GM18502 (cell line): ENCODE measurements around the gene UBAC2.

Source experiments
- ATAC-seq: cut with Tn5 transposase; IDR thresholded peaks from one replicate; pipeline ENCODE4 v1.9.1; 2021; ENCODE audit warnings: mild to moderate bottlenecking; ENCODE audit not compliant: unreplicated experiment, poor library complexity

UBAC2 gene

DNA sequence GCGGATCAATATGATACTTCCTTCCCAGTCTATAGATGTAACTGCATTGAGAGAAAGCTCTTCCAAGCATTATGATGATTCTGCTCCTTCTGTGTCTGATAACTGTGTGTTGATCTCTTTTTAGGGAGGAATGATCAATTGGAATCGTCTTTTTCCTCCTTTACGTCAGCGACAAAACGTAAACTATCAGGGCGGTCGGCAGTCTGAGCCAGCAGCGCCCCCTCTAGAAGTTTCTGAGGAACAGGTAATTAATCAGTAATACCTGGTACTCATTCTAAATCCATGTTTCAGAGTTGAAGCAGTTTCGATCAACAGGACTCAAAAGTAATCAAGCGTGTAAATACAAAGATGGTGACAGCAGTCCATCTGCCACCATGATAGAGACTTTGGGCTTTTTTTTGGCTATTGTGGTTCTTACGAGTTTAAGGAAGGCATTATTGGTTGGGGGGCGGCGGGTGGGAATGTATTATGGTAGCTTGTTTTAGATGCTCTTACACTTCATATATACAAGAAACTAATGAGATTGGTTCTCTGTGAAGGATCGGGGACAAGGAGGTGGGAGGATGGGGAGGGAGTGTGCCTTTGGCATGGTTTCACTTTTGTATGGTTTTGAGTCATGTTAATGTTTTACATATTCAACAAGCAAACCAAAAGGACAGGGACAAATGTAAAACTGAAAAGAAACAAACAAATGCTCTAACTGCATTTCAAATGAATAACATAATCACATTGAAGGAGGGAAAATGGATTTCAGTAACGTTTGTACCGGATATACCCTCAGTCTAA, 167.2 kb downstream of the UBAC2 start:
- no peak for ATAC-seq

DNA sequence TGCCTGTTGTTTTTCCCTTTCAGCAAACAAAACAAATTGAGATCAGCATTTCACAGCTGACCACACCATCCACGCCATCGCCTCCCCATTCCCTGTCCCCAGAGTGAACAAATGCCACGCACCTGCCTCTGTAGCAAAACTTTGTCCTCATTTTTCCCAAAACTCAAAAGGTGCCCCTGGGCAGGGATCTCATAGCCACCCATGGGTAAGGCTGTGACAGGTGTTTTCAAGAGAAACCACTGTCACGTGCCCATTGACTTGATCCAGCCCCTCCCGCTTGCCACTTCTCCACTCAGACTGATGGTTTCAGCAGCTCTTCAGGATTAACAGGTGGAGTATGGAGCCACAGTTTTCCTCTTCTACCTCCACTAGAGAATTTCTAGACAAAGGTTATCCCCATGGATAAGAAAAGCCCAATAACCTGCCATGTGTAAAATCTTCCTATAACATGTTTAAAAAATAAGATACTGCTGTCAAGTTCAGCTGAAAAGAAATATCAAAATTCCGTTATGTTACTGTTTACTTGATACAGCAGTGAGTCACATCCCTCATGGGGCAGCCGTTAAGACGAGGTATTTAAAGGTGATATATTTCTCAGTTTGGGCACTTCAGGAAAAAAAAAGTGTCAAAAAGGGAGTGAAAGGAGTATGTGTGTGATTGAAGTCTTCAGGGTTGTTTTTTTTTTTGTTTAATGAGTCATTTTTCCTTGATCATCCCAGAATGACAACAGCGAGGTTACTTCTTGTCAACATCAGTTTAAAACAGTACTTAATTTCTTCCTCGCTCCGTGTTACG, 170.0 kb downstream of the UBAC2 start:
- ATAC-seq, result no peak

DNA sequence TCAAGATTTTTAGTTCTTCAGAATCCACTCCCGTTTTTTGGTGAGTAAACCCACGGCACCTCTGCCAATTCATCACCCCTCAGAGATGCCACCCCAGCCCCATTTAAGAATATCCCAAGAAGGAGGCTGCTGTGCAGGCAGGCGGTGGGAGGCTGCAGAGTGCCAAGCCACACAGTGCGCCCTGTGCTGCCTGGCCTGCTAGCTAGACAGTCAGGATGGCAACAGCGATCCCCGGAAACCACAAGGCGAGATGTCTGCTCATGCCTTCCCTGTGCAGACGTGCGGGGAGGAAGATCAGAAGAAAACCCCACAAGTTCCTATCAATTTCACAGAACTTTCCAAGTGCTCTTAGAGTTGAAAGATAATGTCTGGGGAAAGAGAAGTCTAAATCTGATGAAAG, 171.3 kb downstream of the UBAC2 start:
- no peak for ATAC-seq

DNA sequence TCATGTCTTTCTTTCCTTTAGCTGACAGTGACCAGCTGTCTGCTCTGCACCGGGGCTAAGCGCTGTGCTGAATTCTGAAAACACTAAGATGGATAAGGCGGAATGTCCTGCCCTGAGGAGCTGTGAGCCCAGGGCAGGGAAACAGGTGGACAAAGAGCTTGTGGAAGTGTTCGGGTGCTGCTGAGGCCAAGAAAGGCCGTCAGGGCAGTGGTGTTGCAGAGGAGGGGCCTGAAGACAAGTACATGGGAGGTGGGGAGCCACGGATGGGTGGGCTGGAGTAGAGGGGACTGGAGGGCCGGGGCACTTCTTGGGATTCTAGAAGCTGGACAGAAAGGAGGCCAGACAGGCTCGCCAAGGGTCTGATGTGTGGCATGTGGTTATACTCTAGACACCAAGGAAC, 172.8 kb downstream of the UBAC2 start:
- no peak for ATAC-seq

DNA sequence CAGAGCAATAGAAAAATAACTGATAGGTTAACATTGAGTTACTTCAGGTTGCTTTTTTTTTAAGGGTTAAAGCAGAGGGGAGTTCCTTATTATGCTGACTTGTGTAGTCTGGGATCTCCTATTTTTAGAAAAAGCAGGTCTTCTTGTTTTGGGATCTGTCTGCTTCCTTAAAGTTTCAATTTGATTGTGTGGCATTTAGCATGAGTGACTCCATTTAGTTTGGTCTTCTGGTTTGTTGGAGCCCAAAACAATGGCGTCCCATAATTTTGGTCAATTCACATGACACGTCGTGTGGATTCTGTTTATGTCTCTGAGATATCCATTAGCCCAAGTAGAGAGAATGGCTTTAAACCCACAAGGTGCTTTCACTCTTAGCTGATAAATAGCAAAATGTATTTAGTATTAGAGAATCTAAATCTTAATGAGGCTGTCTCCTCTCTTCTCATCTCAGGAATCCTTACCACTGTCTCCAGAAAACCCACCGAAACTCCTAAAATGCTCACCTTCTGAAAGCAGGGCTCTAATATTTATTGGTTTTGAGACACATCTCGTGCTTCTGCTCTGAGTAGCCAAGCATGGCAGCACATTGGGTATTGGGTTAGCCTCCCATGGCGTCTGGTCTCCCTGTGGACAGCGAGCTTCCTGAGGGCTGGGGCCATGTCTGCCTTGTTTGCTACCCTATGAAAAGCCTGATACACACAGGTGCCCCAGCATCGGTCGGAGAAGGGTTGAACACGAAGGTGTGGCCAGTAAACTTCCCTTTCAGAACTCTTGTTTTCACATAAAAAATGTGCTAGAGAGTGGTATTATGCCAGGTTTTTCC, 173.7 kb downstream of the UBAC2 start:
- ATAC-seq, result peak; percentile 49

DNA sequence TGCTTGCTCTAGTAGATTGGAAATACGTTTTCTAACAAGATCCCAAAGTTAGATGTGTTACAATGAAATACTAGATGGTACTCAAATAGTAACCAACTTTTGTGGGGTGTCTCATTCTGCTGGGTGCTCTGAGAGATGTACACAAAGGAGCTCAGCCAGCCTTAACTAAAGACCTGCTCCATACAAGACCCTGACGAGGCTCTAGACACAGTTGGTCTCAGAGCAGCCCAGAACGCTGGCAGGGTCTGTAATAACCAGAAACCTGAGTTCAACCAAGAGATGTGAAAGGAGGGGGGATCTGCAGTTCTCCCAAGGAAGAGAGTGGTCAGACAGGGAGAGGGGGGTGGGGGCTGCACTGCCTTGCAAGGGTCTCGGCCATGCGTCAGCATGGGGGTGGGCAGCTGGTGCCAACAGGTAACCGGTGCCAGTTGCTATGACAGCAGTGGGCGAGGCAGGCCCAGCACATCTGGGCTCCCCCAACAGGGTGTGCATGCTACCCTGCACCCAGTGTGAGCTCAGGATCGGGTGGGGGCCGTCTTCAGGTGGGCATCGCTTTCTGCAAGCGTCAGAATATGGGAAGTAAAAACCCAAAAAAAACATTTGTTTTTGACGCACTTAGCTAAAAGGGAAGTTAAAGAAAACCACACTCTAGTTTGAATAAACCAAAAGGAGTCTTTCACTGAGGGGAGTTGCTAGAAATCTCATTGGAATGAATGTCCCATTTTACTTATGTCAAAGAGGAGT, 174.5 kb downstream of the UBAC2 start:
- ATAC-seq, result peak; percentile 57

DNA sequence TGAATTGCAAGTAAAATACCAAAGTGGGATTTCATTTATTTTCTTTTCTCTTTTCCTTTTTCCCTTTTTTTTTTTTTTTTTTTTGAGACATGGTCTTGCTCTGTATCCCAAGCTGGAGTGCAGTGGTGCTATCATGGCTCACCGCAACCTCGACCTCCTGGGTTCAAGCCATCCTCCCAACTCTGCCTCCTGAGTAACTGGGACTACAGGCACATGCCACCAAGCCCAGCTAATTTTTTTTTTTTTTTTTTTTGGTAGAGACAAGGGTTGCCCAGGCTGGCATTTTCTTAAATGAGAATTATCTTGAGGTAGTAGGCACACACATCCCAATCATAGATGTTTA, 175.1 kb downstream of the UBAC2 start:
- no peak for ATAC-seq

DNA sequence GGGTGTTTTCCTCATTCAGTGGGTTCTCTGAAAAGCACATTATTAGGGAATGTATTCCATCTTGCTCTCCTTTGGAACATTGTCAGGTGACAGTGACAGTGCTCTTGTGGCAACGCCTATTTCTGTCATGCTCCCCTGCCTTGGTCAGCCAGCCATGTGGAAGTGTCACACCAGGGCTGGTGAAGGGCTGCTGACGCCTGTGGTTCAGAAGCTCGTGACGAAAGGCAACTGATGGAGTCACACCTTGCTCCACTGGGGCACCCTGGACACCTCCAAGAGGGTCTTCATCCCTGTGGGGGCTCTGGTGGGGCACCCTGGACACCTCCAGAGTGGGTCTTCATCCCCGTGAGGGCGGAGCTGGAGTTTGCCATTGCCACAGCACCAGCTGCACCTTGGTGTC, 175.5 kb downstream of the UBAC2 start:
- ATAC-seq, result peak; percentile 52

DNA sequence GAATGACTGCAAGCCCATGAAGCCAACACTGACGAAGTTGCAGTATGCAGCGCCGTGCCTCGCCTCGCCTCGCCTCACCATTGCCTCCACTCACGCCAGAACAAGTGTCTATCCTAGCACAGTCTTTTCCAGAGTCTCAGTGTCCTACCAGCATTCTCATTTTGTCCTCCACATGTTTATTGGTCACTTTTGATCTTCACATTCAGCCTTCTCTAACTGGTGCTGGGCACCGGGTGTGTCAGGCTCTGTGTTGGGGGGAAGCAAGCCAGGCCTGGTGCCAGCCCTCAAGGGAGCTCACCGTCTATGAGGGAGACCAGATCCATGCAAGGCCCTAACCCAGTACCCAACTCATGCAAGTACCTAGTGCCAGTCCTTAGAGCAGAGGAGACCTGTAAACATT, 176.3 kb downstream of the UBAC2 start:
- ATAC-seq, result no peak

DNA sequence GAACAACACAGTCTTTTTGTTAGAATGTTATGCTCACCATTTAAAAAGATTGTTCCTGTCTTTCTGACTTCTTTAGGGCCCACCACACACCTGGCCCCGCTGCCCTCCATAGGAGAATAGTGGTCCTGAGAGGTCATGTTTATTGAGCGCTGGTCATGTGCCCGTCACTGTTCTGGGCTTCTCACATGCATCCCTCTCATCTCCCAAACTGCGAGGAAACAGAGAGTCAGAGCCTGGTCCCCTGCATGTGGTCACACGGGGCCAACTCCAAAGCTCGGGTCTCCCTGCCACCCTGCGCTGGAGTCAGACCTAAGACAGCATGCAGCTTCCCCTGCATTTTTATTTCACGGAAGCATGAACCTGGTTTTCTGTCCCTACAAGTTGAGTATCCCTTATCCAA, 177.0 kb downstream of the UBAC2 start:
- no peak for ATAC-seq

DNA sequence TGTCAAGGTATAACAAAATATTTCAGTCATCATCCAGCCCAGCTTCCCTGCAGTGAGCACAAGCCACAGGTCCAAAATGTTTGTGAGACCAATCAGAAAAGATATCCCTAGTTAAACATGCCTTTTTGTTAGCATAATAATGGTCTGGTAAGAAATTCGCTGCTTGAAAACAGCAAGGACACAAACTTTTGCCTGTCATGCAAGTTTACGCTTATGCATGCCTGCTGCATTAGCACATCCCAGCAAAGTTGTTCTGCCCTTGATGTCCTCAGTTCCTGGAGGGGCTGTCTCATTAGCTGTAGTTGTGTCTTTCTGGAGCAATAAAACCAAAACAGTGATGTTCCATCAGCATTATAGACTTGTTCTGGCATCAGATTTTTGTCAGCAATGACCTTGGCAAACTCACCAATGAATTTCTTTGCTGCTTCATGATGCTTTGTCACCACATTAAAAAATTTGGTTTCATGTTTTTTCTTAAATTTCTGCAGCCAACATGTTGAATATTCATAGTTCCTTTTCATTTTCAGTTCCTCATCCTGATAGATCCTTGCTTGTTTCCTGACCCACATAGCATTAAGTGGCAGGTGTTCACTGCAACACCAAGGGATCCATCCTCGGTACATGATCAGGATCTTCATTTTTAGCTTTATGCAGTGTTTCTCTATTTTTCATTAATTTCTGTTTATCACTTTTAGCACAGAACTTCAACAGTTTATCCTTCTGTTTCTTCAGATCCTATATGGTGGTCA, 178.5 kb downstream of the UBAC2 start:
- ATAC-seq, result no peak

DNA sequence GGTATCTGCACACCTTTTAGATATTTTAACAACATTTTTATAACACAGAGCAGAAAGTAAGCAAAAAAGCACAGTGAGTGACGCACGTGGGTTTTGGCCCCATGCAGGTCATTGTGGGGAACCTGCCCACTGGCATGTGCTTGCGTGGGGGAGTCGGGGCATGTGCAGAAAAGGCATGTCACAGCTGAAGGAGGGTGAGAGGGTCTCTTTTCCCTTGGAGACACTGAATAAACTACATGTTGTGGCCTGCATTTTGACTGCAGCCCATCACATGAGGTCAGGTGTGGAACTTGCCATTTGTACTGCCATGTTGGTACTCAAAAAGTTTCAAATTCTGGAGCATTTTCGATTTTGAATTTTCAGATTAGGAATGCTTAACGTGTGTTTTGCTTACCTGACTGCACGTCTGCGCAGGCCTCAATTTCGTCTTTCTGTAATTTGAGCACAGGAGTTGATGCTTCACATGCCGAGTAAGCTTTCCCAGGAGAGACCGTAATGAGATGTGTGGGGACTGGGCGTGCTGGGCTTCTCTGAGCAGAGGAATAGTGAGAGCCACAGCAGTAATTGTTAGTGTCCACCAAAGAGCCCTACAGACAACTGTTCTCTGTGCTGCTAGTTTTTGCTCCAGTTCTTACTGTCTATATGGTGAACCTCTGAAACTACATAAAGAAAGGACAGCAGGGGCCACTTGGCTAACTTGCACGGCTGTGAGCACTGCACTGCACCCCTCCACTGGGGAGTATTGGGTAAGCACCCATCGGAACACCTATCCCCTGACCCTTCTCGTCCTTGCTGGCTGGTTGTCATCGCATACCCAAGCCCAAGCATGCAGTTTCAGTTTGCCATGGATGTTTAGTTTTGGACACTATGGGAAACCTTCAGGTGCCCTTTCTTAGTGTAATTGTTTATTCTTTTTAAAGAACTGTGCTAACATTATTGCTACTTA, 179.5 kb downstream of the UBAC2 start:
- no peak for ATAC-seq

DNA sequence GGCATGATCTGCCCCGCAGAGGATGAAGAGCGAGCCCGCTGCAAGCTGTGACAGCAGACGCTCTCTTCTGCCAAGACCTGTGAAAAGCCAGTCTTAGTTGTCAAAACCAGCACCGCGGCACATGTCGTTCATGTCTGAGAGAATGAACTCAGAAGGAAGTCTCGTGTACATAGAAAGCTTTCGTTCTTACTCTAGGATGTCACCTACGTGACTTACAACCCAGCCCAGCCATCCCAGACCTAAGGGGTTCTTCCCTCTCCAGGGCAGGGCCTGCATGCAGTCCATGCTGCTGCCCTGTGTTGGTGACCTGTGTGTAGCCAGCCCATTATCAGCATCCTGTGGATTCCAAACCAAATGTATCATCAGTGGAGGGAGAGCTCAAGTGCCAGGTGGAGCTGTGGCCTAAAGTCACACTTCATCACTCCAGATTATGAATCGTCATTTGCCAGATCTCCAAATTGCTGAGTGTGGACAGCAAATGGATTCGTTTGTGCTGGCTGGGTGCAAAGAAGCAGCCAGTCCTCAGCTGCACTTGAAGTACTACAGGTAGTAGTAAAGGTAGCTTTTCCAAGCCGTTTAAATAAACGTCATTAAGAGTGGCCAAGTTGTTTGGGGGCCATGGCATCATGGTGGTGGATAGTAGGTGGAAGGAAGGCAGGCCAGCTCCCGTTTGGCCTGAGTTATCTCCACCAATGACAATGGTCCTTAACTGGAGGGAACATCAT, 180.4 kb downstream of the UBAC2 start:
- peak; percentile 80 for ATAC-seq

DNA sequence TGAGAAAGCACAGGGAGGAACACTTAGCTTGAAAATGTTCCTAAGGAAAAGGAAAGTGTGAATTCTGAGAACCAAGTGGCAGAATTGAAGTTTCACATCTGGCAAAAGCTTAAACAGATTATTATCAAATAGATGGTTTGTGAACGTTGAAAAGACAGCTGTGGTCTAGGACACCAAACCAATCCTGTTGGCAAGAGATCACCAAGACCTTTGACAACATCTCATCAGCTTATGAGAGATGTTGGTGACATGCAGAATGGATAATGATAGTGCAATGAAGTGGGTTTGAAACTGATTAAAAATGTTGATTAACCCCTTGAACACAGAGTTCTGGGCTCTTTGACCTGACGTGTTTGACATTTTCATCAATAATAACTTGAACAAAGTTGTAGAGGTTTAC, 181.1 kb downstream of the UBAC2 start:
- no peak for ATAC-seq

DNA sequence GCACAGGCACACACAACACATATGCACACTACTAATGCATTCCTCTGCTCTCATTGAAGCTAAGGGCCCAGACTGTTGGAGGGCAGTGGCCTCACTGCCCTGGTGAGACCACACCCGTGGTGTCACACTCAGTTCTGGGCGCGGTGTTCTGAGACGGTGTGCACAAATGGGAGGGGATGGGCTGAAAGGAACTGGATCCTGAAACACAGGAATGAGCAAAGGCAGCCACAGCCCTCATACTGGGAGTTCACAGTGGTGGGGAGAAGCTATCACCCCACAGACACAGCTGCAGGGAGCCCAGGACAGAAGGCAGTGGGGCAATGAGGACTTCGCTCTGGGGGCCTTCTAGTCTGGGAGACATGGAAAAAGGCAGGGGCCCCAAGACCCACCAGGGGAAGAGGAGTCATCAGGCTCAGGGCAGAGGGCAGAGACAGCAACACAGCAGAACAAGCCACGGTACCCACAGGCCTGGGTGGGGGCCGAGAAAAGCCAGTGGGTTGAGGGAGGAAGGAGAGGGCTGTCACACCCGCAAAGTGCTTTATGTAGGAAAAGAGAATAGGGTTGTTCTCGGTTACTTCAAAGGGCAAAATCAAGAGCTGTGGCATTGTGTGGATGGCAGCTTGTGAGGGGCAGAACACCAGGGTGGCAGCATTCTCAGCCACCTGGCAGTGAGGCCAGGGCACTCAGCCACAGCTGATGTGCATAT, 181.9 kb downstream of the UBAC2 start:
- no peak for ATAC-seq

DNA sequence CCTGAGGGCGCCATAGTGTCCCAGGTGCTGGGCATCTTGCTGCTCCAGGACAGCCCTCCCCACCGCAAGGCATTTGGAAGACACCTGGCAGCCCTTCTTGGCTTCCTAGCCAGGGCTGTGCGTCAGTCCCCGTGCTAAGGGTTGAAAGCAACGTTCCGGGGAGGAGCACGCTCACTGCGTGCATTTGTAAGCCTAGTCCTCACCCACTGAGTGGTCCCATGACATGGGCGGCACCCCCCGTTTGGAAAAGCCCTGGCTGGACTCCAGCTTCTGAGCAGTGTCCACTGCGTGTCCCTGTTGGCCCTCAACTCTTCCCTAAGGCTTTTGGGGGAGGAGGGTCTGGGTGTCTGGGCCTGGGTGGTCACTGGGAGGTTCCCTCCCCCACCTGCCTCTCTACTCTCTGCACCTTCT, 182.9 kb downstream of the UBAC2 start:
- no peak for ATAC-seq

DNA sequence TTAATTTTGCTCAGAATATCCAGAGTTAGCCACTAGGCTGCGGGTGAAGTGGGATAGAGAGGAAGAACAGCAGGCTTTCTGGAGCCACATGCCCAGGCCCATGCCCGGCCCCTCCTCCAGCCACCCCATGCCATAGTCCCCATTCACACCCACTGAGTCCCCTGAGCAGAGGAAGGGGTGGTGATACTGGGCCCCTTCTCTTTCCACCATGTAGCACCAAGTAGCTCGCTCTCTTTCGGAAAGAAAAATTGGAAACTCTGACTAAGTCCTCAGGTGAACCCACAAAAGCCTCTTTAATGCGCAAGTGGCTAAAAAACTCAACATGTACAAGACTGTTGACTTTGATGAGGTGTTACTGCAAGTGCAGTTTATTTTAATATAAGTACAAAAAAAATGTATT, 183.3 kb downstream of the UBAC2 start:
- no peak for ATAC-seq
